ENCODE measurements around the gene SMYD1. TPM values are rescaled to one million over a fixed set of nuclear protein-coding genes. Genes with fewer than 3 reads are reported as not detected.

SMYD1 gene
- total and polyA plus RNA-seq, 2 donors (not counting 1 experiment from before 2014, with no cell fraction given), result not detected

- Histone ChIP-seq H4K20me1 (ENCODE audit: control insufficient read depth, insufficient read depth, low read length, poor library complexity, severe bottlenecking) (no peaks in the 10 kb centered on the region), H3K4me2 (replicated peaks; ENCODE audit: low read depth, low read length, poor library complexity, severe bottlenecking) (no peak overlapping the region), H3K4me1 (ENCODE audit: control insufficient read depth in 2 of 2, insufficient read depth in 2 of 2, low read length in 2 of 2) (no peaks in the 10 kb centered on the region), H3K36me3 (replicated peaks in 1 of 2; ENCODE audit: control extremely low read depth in 1 of 2, control insufficient read depth in 1 of 2, extremely low read depth in 1 of 2, insufficient read depth in 2 of 2, low read length in 1 of 2) (no peaks in the 10 kb centered on the region), H3K27me3 (replicated peaks in 1 of 4; ENCODE audit: control extremely low read depth in 1 of 4, control insufficient read depth in 3 of 4, insufficient read depth in 4 of 4, low read length in 3 of 4) (peaks cover 0 to 8% (median 2%) of the 10 kb centered on the region in 4 experiments), H3K9ac (ENCODE audit: low read length) (no peak overlapping the region), H3K4me3 (ENCODE audit: control extremely low read depth in 1 of 5, extremely low read depth in 1 of 5, insufficient read depth in 1 of 5, low read depth in 2 of 5, low read length in 4 of 5) (no peak overlapping the region), H3K27ac (ENCODE audit: low read length in 2 of 2) (no peak overlapping the region), H3K9me3 (ENCODE audit: control extremely low read depth in 1 of 3, control insufficient read depth in 2 of 3, insufficient read depth in 1 of 3, low read length in 2 of 3) (no peaks in the 10 kb centered on the region), H3K79me2 (ENCODE audit: control insufficient read depth, insufficient read depth, low read length) (no peaks in the 10 kb centered on the region), H2AFZ (ENCODE audit: insufficient read depth, low read depth, low read length, poor library complexity, severe bottlenecking) (no peak overlapping the region)
- ATAC-seq (ENCODE audit: low read depth), result no peak
- H3K9me3 Mint-ChIP-seq (ENCODE audit: insufficient read depth), result no peaks in the 10 kb centered on the region
- ChIA-PET POLR2A (no interaction called here), CTCF (no interaction called here)
- peaks cover 38% of the 10 kb centered on the region for H3K27me3 Mint-ChIP-seq
- TF ChIP-seq CTCF (IDR thresholded peaks at IDR 0.05) (no peak), EZH2 (IDR thresholded peaks at IDR 0.05; ENCODE audit: borderline replicate concordance, insufficient read depth, low read depth, low read length, poor library complexity, severe bottlenecking) (no peak)
- DNase-seq, result no peak
- WGBS (ENCODE audit: insufficient coverage), result 93% methylated on average over 3 of the region's 5 CpGs
- no peaks in the 10 kb centered on the region for H3K4me1 Mint-ChIP-seq
- intact Hi-C loops (cut with micrococcal nuclease), result no loop called here
- H3K4me3 Mint-ChIP-seq, result no peak overlapping the region
- no peak overlapping the region for H3K27ac Mint-ChIP-seq
These were observed 55.7 kb downstream of the SMYD1 start for GRCh38 chr2:88123164-88123974.

Measured in B cell (primary cell).